Hepatocyte (in vitro differentiated cells): ENCODE data around the gene PROC.

Source experiments
- EZH2 ChIP-seq: fragments of 200-600 bp; sonication (generic); IDR thresholded peaks from 2 replicates; pipeline ENCODE4 v1.6.1; 2016; ENCODE audit warnings: antibody characterized with exemption, mild to moderate bottlenecking, borderline replicate concordance
- EZH2phosphoT487 ChIP-seq: fragments of 200-600 bp; sonication (generic); IDR thresholded peaks from one replicate; pipeline ENCODE4 v1.6.1; 2018; ENCODE audit warnings: antibody characterized with exemption, mild to moderate bottlenecking, low read depth, moderate library complexity; ENCODE audit not compliant: unreplicated experiment, severe bottlenecking
- TF ChIP-seq, protein P1 (sequence below): fragments of 200-600 bp; sonication (generic); IDR thresholded peaks from 2 replicates; pipeline ENCODE4 v1.5.1; 2016; ENCODE audit warnings: antibody characterized with exemption, mild to moderate bottlenecking; ENCODE audit not compliant: poor library complexity

- TF ChIP-seq, protein P1, sequence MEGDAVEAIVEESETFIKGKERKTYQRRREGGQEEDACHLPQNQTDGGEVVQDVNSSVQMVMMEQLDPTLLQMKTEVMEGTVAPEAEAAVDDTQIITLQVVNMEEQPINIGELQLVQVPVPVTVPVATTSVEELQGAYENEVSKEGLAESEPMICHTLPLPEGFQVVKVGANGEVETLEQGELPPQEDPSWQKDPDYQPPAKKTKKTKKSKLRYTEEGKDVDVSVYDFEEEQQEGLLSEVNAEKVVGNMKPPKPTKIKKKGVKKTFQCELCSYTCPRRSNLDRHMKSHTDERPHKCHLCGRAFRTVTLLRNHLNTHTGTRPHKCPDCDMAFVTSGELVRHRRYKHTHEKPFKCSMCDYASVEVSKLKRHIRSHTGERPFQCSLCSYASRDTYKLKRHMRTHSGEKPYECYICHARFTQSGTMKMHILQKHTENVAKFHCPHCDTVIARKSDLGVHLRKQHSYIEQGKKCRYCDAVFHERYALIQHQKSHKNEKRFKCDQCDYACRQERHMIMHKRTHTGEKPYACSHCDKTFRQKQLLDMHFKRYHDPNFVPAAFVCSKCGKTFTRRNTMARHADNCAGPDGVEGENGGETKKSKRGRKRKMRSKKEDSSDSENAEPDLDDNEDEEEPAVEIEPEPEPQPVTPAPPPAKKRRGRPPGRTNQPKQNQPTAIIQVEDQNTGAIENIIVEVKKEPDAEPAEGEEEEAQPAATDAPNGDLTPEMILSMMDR: no peak
- TF ChIP-seq EZH2: no peak
- no peak for TF ChIP-seq EZH2phosphoT487
Measured at GRCh38 chr2:127382831-127383230, 35.4 kb upstream of the PROC start.
